Testis (tissue), 3 donors: ENCODE data around the gene ABI3BP. TPM values are rescaled to one million over a fixed set of nuclear protein-coding genes. Genes with fewer than 3 reads are reported as not detected.

ENCODE experiments used
- DNase-seq: peaks from one replicate; pipeline ENCODE4 v3.0.0-alpha.2; 2019
- H3K27ac ChIP-seq, 2 donors: fragments of 200-600 bp; sonication (generic); one replicate each; pipeline ENCODE4 v1.5.1; 2019
- H3K27me3 ChIP-seq: fragments of 200-600 bp; sonication (generic); one replicate; pipeline ENCODE4 v1.5.1; 2019
- H3K36me3 ChIP-seq: fragments of 200-600 bp; sonication (generic); one replicate; pipeline ENCODE4 v1.5.1; 2017; ENCODE audit warnings: low read depth; ENCODE audit errors: missing control alignments
- H3K4me1 ChIP-seq: fragments of 200-600 bp; sonication (generic); one replicate; pipeline ENCODE4 v1.5.1; 2019
- H3K4me3 ChIP-seq, 2 donors: fragments of 200-600 bp; sonication (generic); one replicate each; pipeline ENCODE4 v1.5.1; 2017 to 2019
- H3K9me3 ChIP-seq: fragments of 200-600 bp; sonication (generic); one replicate; pipeline ENCODE4 v1.5.1; 2017
- POLR2A ChIP-seq: fragments of 450-650 bp; IDR thresholded peaks from one replicate; pipeline ENCODE4 v1.6.1; 2017; ENCODE audit warnings: antibody characterized with exemption, mild to moderate bottlenecking, moderate library complexity
- WGBS, 2 donors: methylation state at CpG; one replicate each; pipeline ENCODE4 v1.1.5; 2018; 5-methylcytosine and 5-hydroxymethylcytosine counted together
- intact Hi-C: fragments of 100-400 bp; cut with DNase I; formaldehyde crosslinking; loops from one replicate; pipeline ENCODE4 v1.15.1; 2023; ENCODE audit warnings: low total_unique reads
- polyA plus RNA-seq: library from polyadenylated mRNA; stranded (reverse); fragments of 350-450 nt; fragmentation: Illumina TruSeq; extraction: RNeasy Lipid Tissue Mini Kit (QIAGEN cat#74804); gene quantifications from one replicate; pipeline ENCODE4 v1.2.3, GENCODE V29; 2014; ENCODE audit warnings: low read depth, low replicate concordance; ENCODE audit not compliant: insufficient read depth
- total RNA-seq, 2 donors: library from RNA; depleted of rRNA; stranded (reverse); fragments of >200 nt; gene quantifications; one replicate each; pipeline ENCODE4 v1.2.3, GENCODE V29; 2016
- TF ChIP-seq, protein P1 (sequence below), 3 experiments: fragments of 450-650 bp in 2 of 3; fragments of 200-600 bp in 1 of 3; sonication (generic) in 1 of 3; IDR thresholded peaks; one replicate each; pipeline ENCODE4 v1.5.1; 2016 to 2019; ENCODE audit warnings: antibody characterized with exemption in 3 of 3, mild to moderate bottlenecking in 2 of 3, moderate library complexity in 1 of 3

The ABI3BP gene
- total and polyA plus RNA-seq, 3 donors from 2014 or later, result 8.7 to 58.2 (median 25.0) TPM

DNA sequence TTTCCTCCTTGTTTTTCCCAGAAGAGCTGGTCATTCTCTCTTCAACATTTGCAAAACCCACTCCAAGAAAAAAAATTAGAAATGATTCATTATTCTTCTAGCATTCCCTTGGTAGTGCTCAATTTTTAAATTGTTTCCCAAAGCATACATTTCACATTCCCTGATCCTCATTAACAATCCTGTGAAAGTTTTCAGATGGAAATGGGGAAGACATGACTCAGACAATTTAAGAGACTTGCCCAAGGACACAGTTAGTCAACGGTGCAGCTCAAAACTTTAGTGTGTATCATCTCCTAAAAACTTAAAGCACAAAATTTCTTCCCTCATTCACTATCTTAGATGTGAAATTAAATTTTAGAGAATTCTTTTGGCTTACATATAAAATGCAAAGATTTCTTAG is 17.1 kb upstream of the ABI3BP start:
- no peaks in the 10 kb centered on the region for H3K36me3 ChIP-seq
- 34 to 43% methylated on average over 1 of the region's 1 CpG for whole genome bisulfite sequencing, 2 donors
- no peak overlapping the region for H3K27ac ChIP-seq
- TF ChIP-seq, protein P1, sequence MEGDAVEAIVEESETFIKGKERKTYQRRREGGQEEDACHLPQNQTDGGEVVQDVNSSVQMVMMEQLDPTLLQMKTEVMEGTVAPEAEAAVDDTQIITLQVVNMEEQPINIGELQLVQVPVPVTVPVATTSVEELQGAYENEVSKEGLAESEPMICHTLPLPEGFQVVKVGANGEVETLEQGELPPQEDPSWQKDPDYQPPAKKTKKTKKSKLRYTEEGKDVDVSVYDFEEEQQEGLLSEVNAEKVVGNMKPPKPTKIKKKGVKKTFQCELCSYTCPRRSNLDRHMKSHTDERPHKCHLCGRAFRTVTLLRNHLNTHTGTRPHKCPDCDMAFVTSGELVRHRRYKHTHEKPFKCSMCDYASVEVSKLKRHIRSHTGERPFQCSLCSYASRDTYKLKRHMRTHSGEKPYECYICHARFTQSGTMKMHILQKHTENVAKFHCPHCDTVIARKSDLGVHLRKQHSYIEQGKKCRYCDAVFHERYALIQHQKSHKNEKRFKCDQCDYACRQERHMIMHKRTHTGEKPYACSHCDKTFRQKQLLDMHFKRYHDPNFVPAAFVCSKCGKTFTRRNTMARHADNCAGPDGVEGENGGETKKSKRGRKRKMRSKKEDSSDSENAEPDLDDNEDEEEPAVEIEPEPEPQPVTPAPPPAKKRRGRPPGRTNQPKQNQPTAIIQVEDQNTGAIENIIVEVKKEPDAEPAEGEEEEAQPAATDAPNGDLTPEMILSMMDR (IDR thresholded peaks at IDR 0.05), result no peak
- no peak for TF ChIP-seq POLR2A
- DNase-seq, result no peak
- H3K9me3 ChIP-seq, result no peaks in the 10 kb centered on the region
- H3K4me3 ChIP-seq, result no peak overlapping the region
- no peaks in the 10 kb centered on the region for H3K27me3 ChIP-seq
- intact Hi-C loops, result no loop called here
- H3K4me1 ChIP-seq, result no peaks in the 10 kb centered on the region

DNA sequence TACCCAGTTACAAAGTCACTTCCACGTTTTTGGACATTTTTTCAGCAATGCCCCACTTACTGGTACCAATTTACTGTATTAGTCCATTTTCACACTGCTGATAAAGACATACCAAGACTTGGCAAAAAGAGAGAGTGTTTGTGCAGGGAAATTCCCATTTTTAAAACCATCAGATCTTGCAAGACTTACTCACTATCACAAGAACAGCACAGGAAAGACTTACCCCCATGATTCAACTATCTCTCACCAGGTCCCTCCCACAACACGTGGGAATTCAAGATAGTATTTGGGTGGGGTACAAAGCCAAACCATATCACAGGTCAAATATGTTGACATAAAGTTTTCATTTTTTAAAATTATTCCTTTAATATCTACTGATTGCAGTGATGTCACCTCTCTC is 16.2 kb upstream of the ABI3BP start:
- intact Hi-C loops, result no loop called here
- H3K27me3 ChIP-seq, result no peaks in the 10 kb centered on the region
- TF ChIP-seq, protein P1 (IDR thresholded peaks at IDR 0.05), result no peak
- TF ChIP-seq POLR2A, result no peak
- no peak overlapping the region for H3K27ac ChIP-seq
- no peaks in the 10 kb centered on the region for H3K36me3 ChIP-seq
- no peaks in the 10 kb centered on the region for H3K9me3 ChIP-seq
- no peak for DNase-seq
- 42 to 45% methylated on average over 2 of the region's 2 CpGs for WGBS, 2 donors
- no peak overlapping the region for H3K4me3 ChIP-seq
- no peaks in the 10 kb centered on the region for H3K4me1 ChIP-seq

DNA sequence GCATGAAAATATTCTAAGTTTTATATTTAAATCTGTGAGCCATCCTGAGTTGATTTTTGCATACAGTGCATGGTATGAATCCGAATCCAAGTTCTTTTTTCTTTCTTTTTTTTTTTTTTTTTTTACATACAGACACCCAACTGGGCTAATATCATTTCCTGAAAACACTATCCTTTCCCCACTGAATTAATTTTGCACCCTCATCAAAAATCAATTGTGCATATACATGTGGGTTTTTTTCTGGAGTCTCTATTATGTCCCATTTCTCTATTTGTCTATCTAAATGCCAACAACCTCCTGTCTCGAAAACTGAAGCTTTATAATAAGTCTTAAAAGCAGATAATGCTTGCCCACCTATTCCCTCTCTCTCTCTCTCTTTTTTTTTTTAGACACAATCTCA is 5.9 kb upstream of the ABI3BP start:
- Histone ChIP-seq H3K27me3 (no peaks in the 10 kb centered on the region), H3K4me3 (no peak overlapping the region), H3K36me3 (no peaks in the 10 kb centered on the region), H3K4me1 (no peaks in the 10 kb centered on the region), H3K9me3 (no peaks in the 10 kb centered on the region), H3K27ac (no peak overlapping the region)
- DNase-seq, result no peak
- TF ChIP-seq POLR2A, result no peak
- TF ChIP-seq, protein P1 (IDR thresholded peaks at IDR 0.05), result no peak
- 90 to 92% methylated on average over 2 of the region's 2 CpGs for WGBS, 2 donors
- intact Hi-C loops, result no loop called here

- intact Hi-C loops, result no loop called here
- Histone ChIP-seq H3K9me3 (no peaks in the 10 kb centered on the region), H3K4me1 (no peaks in the 10 kb centered on the region), H3K4me3 (no peak overlapping the region), H3K36me3 (no peaks in the 10 kb centered on the region), H3K27ac (no peak overlapping the region), H3K27me3 (no peaks in the 10 kb centered on the region)
- DNase-seq, result no peak
- TF ChIP-seq, protein P1 (IDR thresholded peaks at IDR 0.05), result no peak
- no peak for TF ChIP-seq POLR2A
- 67 to 74% methylated on average over 2 of the region's 2 CpGs for WGBS, 2 donors
Observed at GRCh38 chr3:100994809-100995208, 1.6 kb upstream of the ABI3BP start.

DNA sequence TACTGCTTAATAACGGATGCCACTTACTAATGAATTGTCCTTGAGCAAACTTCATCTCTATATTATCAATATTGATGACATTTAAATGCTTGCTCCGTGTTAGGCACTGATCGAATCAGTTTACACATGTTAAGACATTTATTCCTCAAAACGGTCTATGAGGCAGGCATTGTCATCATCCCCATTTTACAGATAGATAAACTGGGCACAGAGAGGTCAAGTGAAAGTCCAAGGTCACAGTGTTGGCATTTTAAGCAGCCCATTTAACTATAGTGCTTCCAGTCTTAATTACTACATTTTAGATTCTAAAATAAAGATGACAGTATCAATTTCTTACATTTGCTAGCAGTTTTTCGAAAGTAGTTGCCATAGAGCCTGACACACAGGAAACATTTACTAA is 966 bp upstream of the ABI3BP start:
- Histone ChIP-seq H3K4me1 (no peaks in the 10 kb centered on the region), H3K9me3 (no peaks in the 10 kb centered on the region), H3K36me3 (no peaks in the 10 kb centered on the region), H3K27ac (no peak overlapping the region), H3K4me3 (no peak overlapping the region), H3K27me3 (no peaks in the 10 kb centered on the region)
- intact Hi-C loops, result no loop called here
- no peak for DNase-seq
- 70 to 76% methylated on average over 5 of the region's 5 CpGs for WGBS, 2 donors
- TF ChIP-seq, protein P1 (IDR thresholded peaks at IDR 0.05), result no peak
- no peak for TF ChIP-seq POLR2A
